WTC11 (cell line): ENCODE measurements around the gene PRTN3. TPM values are rescaled to one million over a fixed set of nuclear protein-coding genes. Genes with fewer than 3 reads are reported as not detected.

Source experiments
- ATAC-seq: fragments of 200-7000 bp; cut with Tn5 transposase; 2 replicates; pipeline ENCODE4 v1.10.0; 2021; ENCODE audit warnings: mild to moderate bottlenecking, moderate library complexity
- CTCF ChIA-PET: fragments of 300-600 bp; sonication (Branson Sonifier 250); formaldehyde crosslinking; loops from one replicate; lab custom pipeline; 2021; ENCODE audit warnings: antibody characterized with exemption; lab: Charles Lee
- POLR2A ChIA-PET: fragments of 350-600 bp; sonication (Branson Sonifier 250); formaldehyde crosslinking; loops from one replicate; lab custom pipeline; 2021; ENCODE audit warnings: antibody characterized with exemption; lab: Charles Lee
- DNase-seq: peaks from one replicate; pipeline ENCODE4 v3.0.0; 2021; ENCODE audit warnings: low spot score
- H3K27ac Mint-ChIP-seq: 2 replicates; pipeline ENCODE4 v1.8.0; 2021; ENCODE audit warnings: mixed read lengths
- H3K27me3 Mint-ChIP-seq: 2 replicates; pipeline ENCODE4 v1.8.0; 2021; ENCODE audit warnings: low read depth, mild to moderate bottlenecking, moderate library complexity, mixed read lengths
- H3K36me3 Mint-ChIP-seq: 2 replicates; pipeline ENCODE4 v1.8.0; 2021; ENCODE audit warnings: mixed read lengths
- H3K4me1 Mint-ChIP-seq: 2 replicates; pipeline ENCODE4 v1.8.0; 2022; ENCODE audit warnings: mixed read lengths
- H3K4me3 Mint-ChIP-seq: 2 replicates; pipeline ENCODE4 v1.8.0; 2021; ENCODE audit warnings: mild to moderate bottlenecking, moderate library complexity, mixed read lengths
- H3K9me3 Mint-ChIP-seq: 2 replicates; pipeline ENCODE4 v1.8.0; 2021; ENCODE audit warnings: mixed read lengths
- CREB1 ChIP-seq: sonication (generic); formaldehyde crosslinking; IDR thresholded peaks from 2 replicates; pipeline ENCODE4 v1.8.0; 2023; ENCODE audit warnings: mild to moderate bottlenecking, missing genetic modification reagents
- E2F1 ChIP-seq: sonication (generic); formaldehyde crosslinking; IDR thresholded peaks from 2 replicates; pipeline ENCODE4 v1.8.0; 2022; ENCODE audit warnings: mild to moderate bottlenecking, missing genetic modification reagents
- FOXJ3 ChIP-seq: sonication (generic); formaldehyde crosslinking; IDR thresholded peaks from 2 replicates; pipeline ENCODE4 v1.9.0; 2021; ENCODE audit warnings: missing genetic modification reagents, mild to moderate bottlenecking, borderline replicate concordance
- FOXK1 ChIP-seq: sonication (generic); formaldehyde crosslinking; IDR thresholded peaks from 2 replicates; pipeline ENCODE4 v1.8.0; 2022; ENCODE audit warnings: mild to moderate bottlenecking, moderate library complexity, missing genetic modification reagents
- FOXP1 ChIP-seq: sonication (generic); formaldehyde crosslinking; IDR thresholded peaks from 2 replicates; pipeline ENCODE4 v1.8.0; 2022; ENCODE audit warnings: missing genetic modification reagents, mild to moderate bottlenecking, moderate library complexity, borderline replicate concordance
- NR1H2 ChIP-seq: sonication (generic); formaldehyde crosslinking; IDR thresholded peaks from 2 replicates; pipeline ENCODE4 v1.9.0; 2021; ENCODE audit warnings: mild to moderate bottlenecking, moderate library complexity, missing genetic modification reagents
- PRRX2 ChIP-seq: fragments of 250-450 bp; sonication (Bioruptor Pico); IDR thresholded peaks from 2 replicates; pipeline ENCODE4 v1.8.0; 2021; ENCODE audit warnings: mild to moderate bottlenecking
- RORB ChIP-seq: fragments of 250-450 bp; sonication (Bioruptor Pico); IDR thresholded peaks from 2 replicates; pipeline ENCODE4 v1.9.0; 2021; ENCODE audit warnings: mild to moderate bottlenecking
- SMAD3 ChIP-seq: sonication (generic); formaldehyde crosslinking; IDR thresholded peaks from 2 replicates; pipeline ENCODE4 v1.8.0; 2022; ENCODE audit warnings: missing genetic modification reagents, mild to moderate bottlenecking, borderline replicate concordance
- TP53 ChIP-seq: sonication (generic); formaldehyde crosslinking; IDR thresholded peaks from 2 replicates; pipeline ENCODE4 v1.8.1; 2023; ENCODE audit warnings: mild to moderate bottlenecking, missing genetic modification reagents
- ZBTB21 ChIP-seq: sonication (generic); formaldehyde crosslinking; IDR thresholded peaks from 2 replicates; pipeline ENCODE4 v1.8.1; 2023; ENCODE audit warnings: mild to moderate bottlenecking, missing genetic modification reagents, borderline replicate concordance
- ZNF121 ChIP-seq: sonication (generic); formaldehyde crosslinking; IDR thresholded peaks from 2 replicates; pipeline ENCODE4 v1.8.0; 2023; ENCODE audit warnings: missing genetic modification reagents
- ZNF263 ChIP-seq: sonication (generic); formaldehyde crosslinking; IDR thresholded peaks from 2 replicates; pipeline ENCODE4 v1.8.1; 2022; ENCODE audit warnings: low read depth, mild to moderate bottlenecking, moderate library complexity, missing genetic modification reagents
- ZNF396 ChIP-seq: fragments of 250-450 bp; sonication (Bioruptor Pico); IDR thresholded peaks from 2 replicates; pipeline ENCODE4 v1.8.0; 2021; ENCODE audit warnings: mild to moderate bottlenecking, moderate library complexity, borderline replicate concordance
- ZNF416 ChIP-seq: fragments of 250-450 bp; sonication (Bioruptor Pico); IDR thresholded peaks from 2 replicates; pipeline ENCODE4 v1.9.0; 2021; ENCODE audit warnings: mild to moderate bottlenecking, inconsistent platforms
- ZNF532 ChIP-seq: fragments of 250-450 bp; sonication (Bioruptor Pico); IDR thresholded peaks from 2 replicates; pipeline ENCODE4 v1.9.0; 2021; ENCODE audit warnings: mild to moderate bottlenecking, borderline replicate concordance
- total RNA-seq: library from RNA; stranded (reverse); gene quantifications from 3 replicates; pipeline ENCODE4 v1.2.3, GENCODE V29; 2021
- TF ChIP-seq, protein P1 (sequence below): sonication (generic); formaldehyde crosslinking; IDR thresholded peaks from 2 replicates; pipeline ENCODE4 v1.8.1; 2023; ENCODE audit warnings: mild to moderate bottlenecking, moderate library complexity, missing genetic modification reagents
- TF ChIP-seq, protein P2 (sequence below): sonication (generic); formaldehyde crosslinking; IDR thresholded peaks from 2 replicates; pipeline ENCODE4 v1.8.0; 2023; ENCODE audit warnings: missing genetic modification reagents
- TF ChIP-seq, protein P3 (sequence below): sonication (generic); formaldehyde crosslinking; IDR thresholded peaks from 2 replicates; pipeline ENCODE4 v1.8.0; 2022; ENCODE audit warnings: missing genetic modification reagents
- TF ChIP-seq, protein P4 (sequence below): fragments of 250-450 bp; sonication (Bioruptor Pico); IDR thresholded peaks from 2 replicates; pipeline ENCODE4 v1.9.0; 2021; ENCODE audit warnings: mild to moderate bottlenecking
- TF ChIP-seq, protein P5 (sequence below): sonication (generic); formaldehyde crosslinking; IDR thresholded peaks from 2 replicates; pipeline ENCODE4 v1.8.0; 2022; ENCODE audit warnings: mild to moderate bottlenecking, missing genetic modification reagents

The PRTN3 gene
- total RNA-seq, 1 experiment from 2014 or later = 0.61 TPM

GRCh38 chr19:863315-863620, 22.5 kb downstream of the PRTN3 start:
- Mint-ChIP-seq H3K27ac (no peak overlapping the region; the same call in 1 of the 2 replicates), H3K27me3 (peaks cover 26% of the 10 kb centered on the region), H3K9me3 (no peaks in the 10 kb centered on the region), H3K4me3 (peak overlapping the region; percentile 61), H3K36me3 (no peaks in the 10 kb centered on the region; the same call in 1 of the 2 replicates), H3K4me1 (peaks cover 5% of the 10 kb centered on the region)
- no peak for DNase-seq
- no peak for ATAC-seq
- POLR2A ChIA-PET = interaction anchor here (0.6 kb wide), 1 partner anchor 115 kb away, joined by 4 read pairs; no protein-coding TSS in a partner anchor
- CTCF ChIA-PET = interaction anchor here (0.6 to 2.1 kb wide), 35 partner anchors 9 to 398 kb away, joined by 3 to 18 read pairs (median 4); partner anchors contain the start of genes ARHGAP45, KISS1R, MED16 and PALM
- 0 out of 2 replicates have a peak, but pooled peaks have one; percentile 8 for TF ChIP-seq FOXJ3
- no peak for TF ChIP-seq ZBTB21 (CRISPR knock-in tag)
- TF ChIP-seq, protein P1, sequence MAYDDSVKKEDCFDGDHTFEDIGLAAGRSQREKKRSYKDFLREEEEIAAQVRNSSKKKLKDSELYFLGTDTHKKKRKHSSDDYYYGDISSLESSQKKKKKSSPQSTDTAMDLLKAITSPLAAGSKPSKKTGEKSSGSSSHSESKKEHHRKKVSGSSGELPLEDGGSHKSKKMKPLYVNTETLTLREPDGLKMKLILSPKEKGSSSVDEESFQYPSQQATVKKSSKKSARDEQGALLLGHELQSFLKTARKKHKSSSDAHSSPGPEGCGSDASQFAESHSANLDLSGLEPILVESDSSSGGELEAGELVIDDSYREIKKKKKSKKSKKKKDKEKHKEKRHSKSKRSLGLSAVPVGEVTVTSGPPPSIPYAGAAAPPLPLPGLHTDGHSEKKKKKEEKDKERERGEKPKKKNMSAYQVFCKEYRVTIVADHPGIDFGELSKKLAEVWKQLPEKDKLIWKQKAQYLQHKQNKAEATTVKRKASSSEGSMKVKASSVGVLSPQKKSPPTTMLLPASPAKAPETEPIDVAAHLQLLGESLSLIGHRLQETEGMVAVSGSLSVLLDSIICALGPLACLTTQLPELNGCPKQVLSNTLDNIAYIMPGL (CRISPR knock-in tag) = 0 out of 2 replicates have a peak, but pooled peaks have one; percentile 6
- TF ChIP-seq, all 79 proteins: peak for 2

DNA sequence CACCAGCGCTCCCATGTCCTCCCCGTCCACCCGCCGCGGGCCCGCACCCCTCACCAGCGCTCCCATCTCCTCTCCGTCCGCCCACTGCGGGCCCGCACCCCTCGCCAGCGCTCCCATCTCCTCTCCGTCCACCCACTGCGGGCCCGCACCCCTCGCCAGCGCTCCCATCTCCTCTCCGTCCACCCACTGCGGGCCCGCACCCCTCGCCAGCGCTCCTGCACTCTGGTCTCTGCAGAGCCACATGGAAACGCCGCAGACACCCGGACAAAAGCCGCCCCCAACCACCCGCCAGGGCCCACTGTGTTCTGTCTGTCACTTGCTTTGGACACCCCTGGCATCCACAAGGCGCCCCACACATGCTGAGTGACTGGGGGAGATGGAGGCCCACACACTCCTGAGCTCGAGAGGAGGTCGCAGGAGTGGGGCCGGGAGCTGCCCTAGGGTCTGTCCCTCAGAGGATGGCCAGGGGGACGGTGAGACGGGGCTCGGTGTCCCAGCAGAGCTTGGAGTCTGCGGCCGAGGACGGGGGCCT, 26.0 kb downstream of the PRTN3 start:
- ChIA-PET POLR2A (interaction anchor here (0.7 kb wide), 1 partner anchor 55 kb away, joined by 3 read pairs; no protein-coding TSS in a partner anchor), CTCF (interaction anchor here (0.8 to 2.6 kb wide), 3 partner anchors 10 to 124 kb away, joined by 3 to 11 read pairs (median 4); no protein-coding TSS in a partner anchor)
- Mint-ChIP-seq H3K36me3 (peaks cover 12% of the 10 kb centered on the region), H3K27ac (no peak overlapping the region), H3K4me3 (no peak overlapping the region), H3K27me3 (peaks cover 5% of the 10 kb centered on the region; the same call in 1 of the 2 replicates), H3K4me1 (peaks cover 5% of the 10 kb centered on the region), H3K9me3 (no peaks in the 10 kb centered on the region)
- no peak for ATAC-seq
- DNase-seq = no peak
- TF ChIP-seq ZNF263 (CRISPR knock-in tag) (no peak), FOXP1 (CRISPR knock-in tag) (no peak), CREB1 (no peak), NR1H2 (CRISPR knock-in tag) (no peak), E2F1 (CRISPR knock-in tag) (no peak), TP53 (CRISPR knock-in tag) (no peak), ZBTB21 (CRISPR knock-in tag) (no peak), ZNF396 (CRISPR knock-in tag) (no peak), ZNF416 (no peak), ZNF121 (CRISPR knock-in tag) (no peak), SMAD3 (CRISPR knock-in tag) (no peak), FOXK1 (no peak), PRRX2 (CRISPR knock-in tag) (no peak), ZNF532 (CRISPR knock-in tag) (no peak), RORB (no peak)
- TF ChIP-seq, protein P2, sequence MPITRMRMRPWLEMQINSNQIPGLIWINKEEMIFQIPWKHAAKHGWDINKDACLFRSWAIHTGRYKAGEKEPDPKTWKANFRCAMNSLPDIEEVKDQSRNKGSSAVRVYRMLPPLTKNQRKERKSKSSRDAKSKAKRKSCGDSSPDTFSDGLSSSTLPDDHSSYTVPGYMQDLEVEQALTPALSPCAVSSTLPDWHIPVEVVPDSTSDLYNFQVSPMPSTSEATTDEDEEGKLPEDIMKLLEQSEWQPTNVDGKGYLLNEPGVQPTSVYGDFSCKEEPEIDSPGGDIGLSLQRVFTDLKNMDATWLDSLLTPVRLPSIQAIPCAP (CRISPR knock-in tag) = no peak
- TF ChIP-seq, protein P3, sequence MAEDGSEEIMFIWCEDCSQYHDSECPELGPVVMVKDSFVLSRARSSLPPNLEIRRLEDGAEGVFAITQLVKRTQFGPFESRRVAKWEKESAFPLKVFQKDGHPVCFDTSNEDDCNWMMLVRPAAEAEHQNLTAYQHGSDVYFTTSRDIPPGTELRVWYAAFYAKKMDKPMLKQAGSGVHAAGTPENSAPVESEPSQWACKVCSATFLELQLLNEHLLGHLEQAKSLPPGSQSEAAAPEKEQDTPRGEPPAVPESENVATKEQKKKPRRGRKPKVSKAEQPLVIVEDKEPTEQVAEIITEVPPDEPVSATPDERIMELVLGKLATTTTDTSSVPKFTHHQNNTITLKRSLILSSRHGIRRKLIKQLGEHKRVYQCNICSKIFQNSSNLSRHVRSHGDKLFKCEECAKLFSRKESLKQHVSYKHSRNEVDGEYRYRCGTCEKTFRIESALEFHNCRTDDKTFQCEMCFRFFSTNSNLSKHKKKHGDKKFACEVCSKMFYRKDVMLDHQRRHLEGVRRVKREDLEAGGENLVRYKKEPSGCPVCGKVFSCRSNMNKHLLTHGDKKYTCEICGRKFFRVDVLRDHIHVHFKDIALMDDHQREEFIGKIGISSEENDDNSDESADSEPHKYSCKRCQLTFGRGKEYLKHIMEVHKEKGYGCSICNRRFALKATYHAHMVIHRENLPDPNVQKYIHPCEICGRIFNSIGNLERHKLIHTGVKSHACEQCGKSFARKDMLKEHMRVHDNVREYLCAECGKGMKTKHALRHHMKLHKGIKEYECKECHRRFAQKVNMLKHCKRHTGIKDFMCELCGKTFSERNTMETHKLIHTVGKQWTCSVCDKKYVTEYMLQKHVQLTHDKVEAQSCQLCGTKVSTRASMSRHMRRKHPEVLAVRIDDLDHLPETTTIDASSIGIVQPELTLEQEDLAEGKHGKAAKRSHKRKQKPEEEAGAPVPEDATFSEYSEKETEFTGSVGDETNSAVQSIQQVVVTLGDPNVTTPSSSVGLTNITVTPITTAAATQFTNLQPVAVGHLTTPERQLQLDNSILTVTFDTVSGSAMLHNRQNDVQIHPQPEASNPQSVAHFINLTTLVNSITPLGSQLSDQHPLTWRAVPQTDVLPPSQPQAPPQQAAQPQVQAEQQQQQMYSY = no peak
- TF ChIP-seq, protein P4, sequence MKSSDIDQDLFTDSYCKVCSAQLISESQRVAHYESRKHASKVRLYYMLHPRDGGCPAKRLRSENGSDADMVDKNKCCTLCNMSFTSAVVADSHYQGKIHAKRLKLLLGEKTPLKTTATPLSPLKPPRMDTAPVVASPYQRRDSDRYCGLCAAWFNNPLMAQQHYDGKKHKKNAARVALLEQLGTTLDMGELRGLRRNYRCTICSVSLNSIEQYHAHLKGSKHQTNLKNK = no peak
- TF ChIP-seq, protein P5, sequence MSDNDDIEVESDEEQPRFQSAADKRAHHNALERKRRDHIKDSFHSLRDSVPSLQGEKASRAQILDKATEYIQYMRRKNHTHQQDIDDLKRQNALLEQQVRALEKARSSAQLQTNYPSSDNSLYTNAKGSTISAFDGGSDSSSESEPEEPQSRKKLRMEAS = no peak
